Measurements from ENCODE around the gene RPS6KA2.
A peak's percentile ranks its signal among the peaks of the same experiment; 100 is the strongest.

The RPS6KA2 gene

DNA sequence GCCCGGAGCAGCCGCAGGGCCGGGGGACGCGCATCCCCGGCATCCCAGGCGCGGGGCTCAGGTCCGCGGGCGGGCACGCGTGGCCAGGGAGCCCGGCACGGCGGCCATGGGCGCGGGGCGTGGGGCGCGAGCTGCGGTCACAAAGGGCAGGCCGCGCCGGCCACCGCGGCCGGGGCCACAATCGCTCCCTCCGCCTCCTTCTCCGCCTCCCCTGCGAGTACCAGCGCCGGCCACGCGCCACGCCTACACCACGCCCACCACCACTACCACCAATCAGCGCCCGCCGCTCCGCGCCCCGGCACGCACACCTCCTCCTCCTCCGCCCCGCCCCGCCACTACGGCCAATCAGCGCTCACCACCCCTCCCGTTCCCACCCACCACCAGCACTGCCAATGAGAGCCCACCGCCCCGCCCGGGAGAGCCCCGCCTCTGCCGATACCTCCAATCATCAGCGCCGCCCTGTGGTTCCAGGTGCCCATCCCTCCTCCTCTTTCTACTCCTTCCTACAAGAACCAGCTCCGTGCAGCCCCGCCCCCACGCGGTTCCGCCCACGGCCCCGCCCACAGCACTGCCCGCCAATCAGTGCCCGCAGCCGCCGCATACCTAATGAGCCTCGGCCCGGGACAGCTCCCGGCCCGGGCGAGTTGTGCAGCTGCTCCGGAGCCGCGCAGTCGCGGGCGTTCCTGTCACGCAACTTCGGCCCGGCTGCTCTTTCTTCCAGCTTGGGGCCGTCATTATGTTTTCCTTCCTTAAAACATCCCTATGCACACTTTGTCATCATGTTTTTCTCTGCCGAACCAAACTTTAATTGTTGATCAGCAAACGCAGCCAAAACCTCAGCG is at the start of gene RPS6KA2:
Gene RPS6KA2 (minus strand): TSS at position 219 of the 842 bp plus-strand sequence. CDS start 232 bp downstream, outside the sequence.
- Mint-ChIP-seq H3K27me3 (no peaks in the 10 kb centered on the region), H3K4me1 (peaks cover 16% of the 10 kb centered on the region), H3K4me3 (peak within 1 kb of the TSS; percentile 91), H3K36me3 (no peaks in the 10 kb centered on the region), H3K27ac (peak within 1 kb of the TSS; percentile 79), H3K9me3 (no peaks in the 10 kb centered on the region)

DNA sequence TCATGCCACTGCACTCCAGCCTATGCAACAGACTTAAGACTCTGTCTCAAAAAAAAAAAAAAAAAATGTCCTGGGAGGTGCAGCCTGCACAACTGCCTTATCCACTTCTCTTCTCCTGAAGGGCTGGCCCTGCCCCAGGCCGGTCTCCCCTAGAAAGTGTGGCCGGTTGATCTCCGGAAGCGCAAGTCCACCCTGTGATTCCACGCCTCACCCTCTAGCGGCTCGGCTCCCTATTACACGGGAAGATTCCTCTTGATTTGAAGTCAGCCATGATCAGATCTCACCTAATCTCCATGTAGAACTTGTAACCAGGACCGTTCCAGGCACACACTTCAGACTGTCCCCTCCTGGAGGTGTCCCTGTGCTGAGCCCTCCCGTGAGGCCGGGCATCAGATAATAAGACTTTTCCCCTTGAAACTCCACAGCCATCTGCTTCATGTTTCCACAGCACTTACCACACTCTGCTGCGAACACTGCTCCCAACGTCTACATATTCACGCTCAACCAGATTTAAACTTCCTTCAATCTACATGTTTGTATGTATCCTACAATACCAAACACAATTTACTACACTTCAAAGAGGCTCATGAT is 49.3 kb upstream of the RPS6KA2 start:
- Mint-ChIP-seq H3K4me1 (no peaks in the 10 kb centered on the region), H3K4me3 (no peak overlapping the region), H3K27ac (no peak overlapping the region), H3K36me3 (no peaks in the 10 kb centered on the region), H3K9me3 (no peaks in the 10 kb centered on the region), H3K27me3 (peaks cover 2% of the 10 kb centered on the region)

DNA sequence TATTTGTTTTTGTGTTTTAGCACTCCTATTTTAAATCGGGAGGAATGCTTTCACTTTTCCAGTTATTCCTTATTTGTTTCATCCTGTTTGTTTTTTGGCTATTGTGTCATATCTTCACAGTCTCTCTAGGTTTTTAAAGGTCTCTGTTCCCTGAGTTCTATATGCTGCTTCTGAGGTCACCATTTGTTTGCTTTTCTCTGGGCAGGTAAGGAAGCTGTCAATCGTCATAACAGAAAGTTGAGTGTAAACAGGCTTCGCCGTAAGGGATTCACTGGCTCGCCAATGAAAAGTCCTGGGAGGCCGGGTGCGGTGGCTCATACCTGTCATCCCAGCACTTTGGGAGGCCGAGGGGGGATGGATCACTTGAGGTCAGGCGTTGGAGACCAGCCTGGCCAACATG is 48.7 kb upstream of the RPS6KA2 start:
- no peak overlapping the region for H3K27ac Mint-ChIP-seq
- no peaks in the 10 kb centered on the region for H3K36me3 Mint-ChIP-seq
- H3K27me3 Mint-ChIP-seq, result peaks cover 2% of the 10 kb centered on the region
- no peaks in the 10 kb centered on the region for H3K9me3 Mint-ChIP-seq
- no peaks in the 10 kb centered on the region for H3K4me1 Mint-ChIP-seq
- no peak overlapping the region for H3K4me3 Mint-ChIP-seq

DNA sequence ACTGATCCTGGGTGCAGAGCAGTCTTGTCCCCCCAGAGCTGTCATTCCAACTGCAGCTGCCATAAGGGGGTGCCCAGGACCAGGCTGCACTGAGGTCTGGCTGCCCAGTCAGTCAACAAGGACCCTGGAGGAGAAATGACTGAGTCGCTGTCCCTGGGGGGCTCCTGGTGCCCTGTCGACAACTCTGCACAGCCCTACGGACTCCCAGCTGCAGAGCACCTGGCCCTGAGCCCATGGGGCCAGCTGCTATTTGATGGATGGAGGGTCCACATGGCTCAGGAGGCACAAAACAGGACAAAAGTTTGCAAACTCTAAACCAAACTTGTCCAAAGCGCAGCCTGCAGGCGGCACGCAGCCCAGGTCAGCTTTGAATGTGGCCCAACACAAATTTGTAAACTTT is 46.3 kb upstream of the RPS6KA2 start:
- H3K9me3 Mint-ChIP-seq, result no peaks in the 10 kb centered on the region
- H3K27ac Mint-ChIP-seq, result no peak overlapping the region
- H3K4me3 Mint-ChIP-seq, result no peak overlapping the region
- H3K36me3 Mint-ChIP-seq, result no peaks in the 10 kb centered on the region
- H3K27me3 Mint-ChIP-seq, result peaks cover 2% of the 10 kb centered on the region
- H3K4me1 Mint-ChIP-seq, result no peaks in the 10 kb centered on the region

DNA sequence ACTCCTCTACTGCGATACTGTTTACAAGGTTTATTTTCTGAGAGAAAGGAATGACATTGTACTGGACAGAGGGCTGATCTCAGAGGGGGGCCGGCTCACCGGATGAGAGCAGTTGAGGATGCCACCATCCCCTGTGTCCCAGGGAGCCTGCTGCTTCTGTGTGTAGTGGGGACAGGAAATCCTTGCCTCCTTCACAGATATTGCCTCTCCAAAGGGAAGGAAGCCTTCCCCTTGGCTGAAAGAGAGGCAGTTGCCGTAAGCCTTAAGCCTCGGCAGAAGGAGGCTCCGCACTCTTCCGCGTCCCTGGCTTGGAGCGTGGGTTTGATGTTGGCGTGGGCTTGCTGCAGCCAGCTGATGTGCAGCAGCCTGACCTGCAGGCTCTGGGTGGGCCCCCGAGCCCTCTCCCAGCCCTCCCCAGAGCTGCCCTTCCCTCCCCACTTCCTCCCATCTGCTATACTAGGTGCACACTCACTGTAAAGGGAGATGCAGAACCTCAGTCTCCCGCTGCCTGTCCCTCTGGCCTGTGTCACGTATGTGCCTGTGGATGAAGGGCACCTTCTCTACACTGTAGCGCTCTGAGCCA is 45.7 kb upstream of the RPS6KA2 start:
- H3K27ac Mint-ChIP-seq, result no peak overlapping the region

DNA sequence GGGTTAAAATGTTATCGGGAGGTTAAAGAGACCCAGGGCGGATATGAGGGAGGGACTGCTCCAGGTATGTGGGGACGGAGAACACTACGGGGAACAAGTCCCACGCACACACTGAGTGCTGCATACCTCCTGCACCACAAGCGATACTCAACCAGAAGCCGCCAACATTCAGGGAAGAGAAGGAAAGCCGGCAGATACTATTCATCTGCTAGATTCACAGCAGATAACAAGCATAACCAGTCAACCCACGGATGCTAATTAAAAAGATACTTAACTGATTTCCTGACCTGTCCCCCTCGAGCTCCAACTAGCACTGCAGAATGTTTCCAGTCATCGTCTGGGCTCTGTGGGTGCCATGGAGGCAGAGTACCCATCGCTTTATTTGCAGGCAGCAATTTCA is 45.1 kb upstream of the RPS6KA2 start:
- Mint-ChIP-seq H3K36me3 (no peaks in the 10 kb centered on the region), H3K27ac (no peak overlapping the region), H3K4me3 (no peak overlapping the region), H3K27me3 (peaks cover 2% of the 10 kb centered on the region), H3K4me1 (no peaks in the 10 kb centered on the region), H3K9me3 (no peaks in the 10 kb centered on the region)

More for the DNA sequence above, 45.7 kb upstream of the RPS6KA2 start:
- Mint-ChIP-seq H3K4me1 (no peaks in the 10 kb centered on the region), H3K36me3 (no peaks in the 10 kb centered on the region), H3K4me3 (no peak overlapping the region), H3K9me3 (no peaks in the 10 kb centered on the region), H3K27me3 (peaks cover 2% of the 10 kb centered on the region)

DNA sequence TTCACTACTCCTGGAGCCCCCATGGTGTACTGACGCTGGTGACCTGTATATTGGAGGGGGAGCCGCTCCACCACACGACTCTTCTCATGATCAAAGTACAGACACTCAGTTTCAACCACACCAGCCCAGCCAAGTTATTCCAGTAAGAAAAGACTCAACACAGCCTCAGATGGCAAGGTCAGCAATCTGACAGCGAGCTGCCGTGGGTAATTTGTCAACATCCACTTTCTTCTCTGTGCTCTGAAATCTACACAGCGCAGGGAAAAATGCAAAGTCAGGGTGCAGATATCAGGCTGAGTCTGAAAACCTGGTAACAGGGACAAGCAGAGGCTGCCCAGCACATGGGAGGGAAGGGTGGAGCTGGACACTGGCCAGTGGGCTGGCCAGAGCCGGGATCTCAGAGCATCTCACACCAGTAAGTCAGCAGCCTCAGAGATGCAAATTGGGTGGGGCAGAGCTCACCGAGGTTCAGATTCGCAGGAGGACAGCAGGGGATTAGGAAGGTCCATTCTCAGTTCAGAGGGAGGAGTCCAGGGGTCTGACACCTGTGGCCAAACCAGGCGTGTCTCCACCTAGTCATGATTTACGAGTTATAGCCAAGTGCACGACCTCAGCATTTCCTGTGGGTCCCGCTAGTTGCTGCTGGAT is 44.5 kb upstream of the RPS6KA2 start:
- no peak overlapping the region for H3K4me3 Mint-ChIP-seq
- H3K27me3 Mint-ChIP-seq, result peaks cover 2% of the 10 kb centered on the region

DNA sequence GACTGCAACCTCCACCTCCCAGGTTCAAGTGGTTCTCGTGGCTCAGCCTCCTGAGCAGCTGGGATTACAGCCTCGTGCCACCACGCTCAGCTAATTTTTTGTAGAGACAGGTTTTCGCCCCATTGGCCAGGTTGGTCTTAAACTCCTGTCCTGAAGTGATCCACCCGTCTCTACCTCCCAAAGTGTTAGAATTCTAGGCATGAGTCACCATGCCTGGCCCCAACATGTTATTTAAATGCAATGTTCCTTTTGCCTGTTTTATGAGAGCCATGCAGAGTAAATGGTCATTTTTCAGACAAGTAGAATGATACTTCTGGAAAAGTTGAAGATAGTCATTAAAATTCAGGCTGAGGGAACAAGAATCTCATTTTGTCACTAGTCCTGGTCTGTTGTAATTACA is 43.8 kb upstream of the RPS6KA2 start:
- no peak overlapping the region for H3K27ac Mint-ChIP-seq
- no peaks in the 10 kb centered on the region for H3K9me3 Mint-ChIP-seq
- H3K27me3 Mint-ChIP-seq, result peaks cover 2% of the 10 kb centered on the region
- no peaks in the 10 kb centered on the region for H3K4me1 Mint-ChIP-seq
- H3K36me3 Mint-ChIP-seq, result no peaks in the 10 kb centered on the region
- no peak overlapping the region for H3K4me3 Mint-ChIP-seq

More for the DNA sequence above, 44.5 kb upstream of the RPS6KA2 start:
- H3K4me1 Mint-ChIP-seq, result no peaks in the 10 kb centered on the region
- H3K27ac Mint-ChIP-seq, result no peak overlapping the region
- no peaks in the 10 kb centered on the region for H3K36me3 Mint-ChIP-seq
- no peaks in the 10 kb centered on the region for H3K9me3 Mint-ChIP-seq

DNA sequence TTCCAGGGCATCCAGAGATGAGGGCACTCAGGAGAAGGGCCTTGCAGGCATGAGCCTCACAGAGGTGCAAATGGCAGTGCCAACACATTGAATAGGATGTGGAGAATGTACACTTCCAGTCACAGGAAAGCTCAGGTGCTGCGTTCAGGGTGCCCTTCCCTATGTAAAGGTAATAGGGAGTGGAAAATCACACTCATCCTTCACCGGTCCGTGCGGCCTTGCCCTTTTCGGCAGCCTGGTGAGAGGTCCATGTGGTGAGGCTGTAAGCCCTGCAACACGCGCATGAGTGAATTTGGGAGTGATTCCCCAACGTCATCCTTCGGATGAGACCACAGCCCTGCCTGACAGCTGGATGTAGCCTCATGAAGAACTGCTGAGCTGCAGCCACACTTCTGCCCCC is 43.0 kb upstream of the RPS6KA2 start:
- peaks cover 2% of the 10 kb centered on the region for H3K27me3 Mint-ChIP-seq
- no peaks in the 10 kb centered on the region for H3K9me3 Mint-ChIP-seq
- H3K4me3 Mint-ChIP-seq, result no peak overlapping the region
- no peaks in the 10 kb centered on the region for H3K4me1 Mint-ChIP-seq
- H3K27ac Mint-ChIP-seq, result no peak overlapping the region
- no peaks in the 10 kb centered on the region for H3K36me3 Mint-ChIP-seq

DNA sequence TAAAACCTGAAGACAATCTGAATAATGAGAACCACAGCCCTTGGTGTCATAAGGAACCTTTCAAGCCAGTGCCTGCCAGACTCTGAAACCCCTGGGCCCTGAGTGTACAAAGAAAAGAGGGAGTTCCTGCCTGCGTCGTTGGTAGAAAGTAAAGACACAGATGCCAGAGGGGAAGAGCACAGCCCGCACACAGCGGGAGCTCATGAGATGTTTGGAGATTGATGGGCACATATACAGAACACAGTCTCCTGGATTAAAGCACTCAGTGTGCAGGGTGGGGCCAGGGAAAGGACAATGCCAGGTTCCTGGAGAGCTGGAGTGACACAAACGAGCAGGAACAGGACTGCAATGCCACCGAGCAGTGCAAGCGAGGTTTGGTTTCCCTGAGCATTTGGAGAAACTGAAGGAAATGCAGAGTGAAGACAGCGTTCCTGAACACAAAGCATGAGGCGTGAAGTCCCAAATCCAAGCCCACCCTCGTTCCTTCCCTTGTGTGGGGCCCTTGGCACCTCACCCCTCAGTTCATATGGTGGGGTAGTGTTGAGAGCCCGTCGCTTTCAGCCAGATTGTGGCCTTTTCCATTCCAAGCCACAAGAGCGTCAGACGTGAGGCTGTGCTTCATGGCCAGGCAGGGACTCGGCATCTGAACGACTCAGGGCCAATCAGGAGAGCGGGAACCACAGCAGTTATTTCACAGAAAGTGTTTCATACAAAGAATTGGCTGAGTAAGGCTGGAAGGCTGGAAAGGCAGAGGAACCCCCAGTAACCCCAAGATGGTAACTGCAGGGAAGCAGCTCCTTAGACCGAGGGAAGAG is 41.0 kb upstream of the RPS6KA2 start:
- Mint-ChIP-seq H3K36me3 (no peaks in the 10 kb centered on the region), H3K4me1 (no peaks in the 10 kb centered on the region), H3K27me3 (no peaks in the 10 kb centered on the region), H3K27ac (no peak overlapping the region), H3K4me3 (no peak overlapping the region), H3K9me3 (no peaks in the 10 kb centered on the region)

DNA sequence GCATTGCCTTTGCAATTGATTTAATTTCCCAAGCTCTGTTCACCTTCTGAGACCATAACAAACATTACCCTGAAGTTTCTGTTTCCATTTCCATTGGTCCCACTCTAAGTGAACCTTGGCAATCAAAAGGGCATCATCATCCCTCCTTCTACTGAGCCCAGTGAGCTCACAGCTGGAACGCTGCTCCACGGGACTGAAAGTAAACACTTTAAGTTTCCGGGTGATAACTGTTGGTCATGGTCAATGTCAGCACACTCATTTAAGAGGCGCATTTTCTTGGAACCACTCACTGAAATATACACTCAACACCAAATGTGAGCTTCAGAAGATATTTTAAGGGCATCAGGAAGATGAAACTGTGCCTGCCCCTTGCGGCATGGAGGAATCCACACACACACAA is 37.1 kb upstream of the RPS6KA2 start:
- H3K36me3 Mint-ChIP-seq, result peaks cover 2% of the 10 kb centered on the region
- H3K4me3 Mint-ChIP-seq, result no peak overlapping the region
- H3K4me1 Mint-ChIP-seq, result no peaks in the 10 kb centered on the region
- no peak overlapping the region for H3K27ac Mint-ChIP-seq
- no peaks in the 10 kb centered on the region for H3K27me3 Mint-ChIP-seq
- no peaks in the 10 kb centered on the region for H3K9me3 Mint-ChIP-seq

DNA sequence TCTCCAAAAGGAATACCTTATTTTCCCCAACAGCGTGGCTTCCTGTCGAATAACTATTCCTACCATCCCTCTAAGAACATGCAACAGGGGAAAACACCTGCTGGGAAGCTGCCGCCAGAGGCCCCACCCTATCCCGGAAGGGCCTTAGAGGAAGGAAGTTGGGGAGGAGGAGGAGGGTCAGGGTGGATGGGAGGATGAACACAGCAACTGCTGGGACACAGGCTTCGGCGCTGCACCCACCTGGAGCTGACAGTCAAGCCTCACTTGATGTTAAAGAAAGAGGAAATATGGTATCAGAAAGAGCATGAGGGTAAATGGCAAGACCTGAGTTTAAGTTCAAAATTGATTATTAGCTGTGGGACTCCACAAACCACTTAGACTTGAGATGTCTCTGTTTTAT is 36.5 kb upstream of the RPS6KA2 start:
- H3K9me3 Mint-ChIP-seq, result no peaks in the 10 kb centered on the region
- H3K4me3 Mint-ChIP-seq, result no peak overlapping the region
- H3K27ac Mint-ChIP-seq, result no peak overlapping the region
- H3K27me3 Mint-ChIP-seq, result no peaks in the 10 kb centered on the region
- H3K36me3 Mint-ChIP-seq, result peaks cover 2% of the 10 kb centered on the region
- H3K4me1 Mint-ChIP-seq, result no peaks in the 10 kb centered on the region

DNA sequence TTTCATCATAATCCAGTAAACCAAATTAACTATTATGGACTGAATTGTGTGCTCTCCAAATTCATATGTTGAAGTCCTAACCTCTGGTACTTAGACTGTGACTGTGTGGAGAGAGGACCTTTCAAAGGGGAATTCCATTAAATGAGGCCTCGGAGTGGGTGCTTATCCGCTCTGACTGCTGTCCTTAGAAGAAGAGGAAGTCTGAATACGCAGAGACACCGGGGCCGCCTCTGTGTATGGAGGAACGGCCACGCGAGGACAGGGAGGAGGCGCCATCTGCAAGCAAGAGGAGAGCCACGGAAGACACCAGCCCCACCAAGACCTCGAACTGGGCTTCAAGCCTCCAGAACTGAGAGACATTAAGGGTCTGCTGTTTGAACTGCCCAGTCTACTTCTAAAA is 35.6 kb upstream of the RPS6KA2 start:
- Mint-ChIP-seq H3K36me3 (peaks cover 5% of the 10 kb centered on the region), H3K9me3 (no peaks in the 10 kb centered on the region), H3K27ac (no peak overlapping the region), H3K4me1 (peaks cover 3% of the 10 kb centered on the region), H3K27me3 (peaks cover 3% of the 10 kb centered on the region), H3K4me3 (no peak overlapping the region)

DNA sequence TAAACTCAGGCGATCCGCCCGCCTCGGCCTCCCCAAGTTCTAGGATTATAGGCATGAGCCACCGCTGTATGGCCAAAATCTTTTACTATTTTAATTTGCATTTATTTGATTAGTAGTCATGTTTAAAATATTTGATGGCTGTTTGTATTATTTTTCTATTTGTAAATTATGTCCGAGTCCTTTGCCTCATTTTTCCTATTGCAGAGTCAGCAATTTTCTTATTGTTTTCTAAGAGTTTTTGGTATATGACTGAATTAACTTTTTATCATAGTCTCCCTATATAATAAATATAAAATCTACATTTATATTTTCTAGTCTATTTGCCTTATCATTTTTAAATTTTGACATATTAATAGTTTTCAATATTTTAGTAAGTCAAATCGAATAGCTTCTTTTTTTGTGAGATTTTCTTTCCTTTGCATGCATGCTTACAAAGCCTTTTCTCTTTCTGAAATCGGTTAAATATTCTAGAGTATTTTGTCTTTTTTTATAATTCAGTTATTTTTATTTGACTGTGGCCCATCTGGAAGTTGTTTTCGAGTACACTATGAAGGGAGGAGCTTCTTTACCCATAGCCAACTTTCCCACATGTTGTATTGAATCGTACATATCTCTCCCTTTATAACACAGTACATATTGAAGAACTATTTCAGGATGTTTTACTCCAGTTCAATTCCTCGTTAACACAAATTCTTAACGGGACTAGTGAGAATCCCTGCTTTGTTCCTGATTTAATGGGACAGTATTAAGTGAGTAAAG is 34.5 kb upstream of the RPS6KA2 start:
- Mint-ChIP-seq H3K27me3 (peaks cover 11% of the 10 kb centered on the region), H3K4me3 (no peak overlapping the region), H3K36me3 (peaks cover 5% of the 10 kb centered on the region), H3K9me3 (no peaks in the 10 kb centered on the region), H3K27ac (no peak overlapping the region), H3K4me1 (peaks cover 12% of the 10 kb centered on the region)
